ENCODE data around the gene SDC3. TPM values are rescaled to one million over a fixed set of nuclear protein-coding genes. Genes with fewer than 3 reads are reported as not detected.
"Not testable (repeated sequence)": the region's sequence is repeated elsewhere in the genome, so short reads cannot be mapped to it uniquely, and the experiment has no call there.

Gene SDC3
- total RNA-seq, 1 experiment from 2014 or later = 10.0 TPM

- Histone ChIP-seq H3F3A (ENCODE audit: low read length, unreplicated experiment) (no peaks in the 10 kb centered on the region), H2AFZ (ENCODE audit: low read length) (no peak overlapping the region), H3K9me3 (ENCODE audit: low read length) (no peaks in the 10 kb centered on the region), H4K20me1 (ENCODE audit: low read length) (no peaks in the 10 kb centered on the region; the same call in 1 of the 2 replicates), H3K27me3 (ENCODE audit: low read length) (no peaks in the 10 kb centered on the region), H3K9me2 (replicated peaks; ENCODE audit: low read length) (no peaks in the 10 kb centered on the region), H3K4me2 (ENCODE audit: low read length) (no peak overlapping the region), H3K79me2 (ENCODE audit: low read length) (no peaks in the 10 kb centered on the region), H3K4me1 (ENCODE audit: insufficient read depth, low read length) (no peaks in the 10 kb centered on the region), H3K27ac (ENCODE audit: low read length) (no peak overlapping the region), H3K9ac (ENCODE audit: low read length) (no peak overlapping the region), H3K36me3 (ENCODE audit: low read depth, low read length) (peaks cover 72% of the 10 kb centered on the region), H3K4me3 (ENCODE audit: low read length) (no peak overlapping the region)
- no peak for DNase-seq
- POLR2A ChIA-PET (ENCODE audit: unreplicated experiment) = no interaction called here
- intact Hi-C loops (cut with micrococcal nuclease) = no loop called here
- BruUV-seq (replicated peaks) = no TSS peak
- CTCF ChIA-PET = no interaction called here
- TF ChIP-seq EZH2phosphoT487 (IDR thresholded peaks at IDR 0.05; ENCODE audit: borderline replicate concordance, low read length) (no peak), EZH2 (IDR thresholded peaks at IDR 0.05; ENCODE audit: low read length, unreplicated experiment) (no peak)
- TF ChIP-seq, protein P1, sequence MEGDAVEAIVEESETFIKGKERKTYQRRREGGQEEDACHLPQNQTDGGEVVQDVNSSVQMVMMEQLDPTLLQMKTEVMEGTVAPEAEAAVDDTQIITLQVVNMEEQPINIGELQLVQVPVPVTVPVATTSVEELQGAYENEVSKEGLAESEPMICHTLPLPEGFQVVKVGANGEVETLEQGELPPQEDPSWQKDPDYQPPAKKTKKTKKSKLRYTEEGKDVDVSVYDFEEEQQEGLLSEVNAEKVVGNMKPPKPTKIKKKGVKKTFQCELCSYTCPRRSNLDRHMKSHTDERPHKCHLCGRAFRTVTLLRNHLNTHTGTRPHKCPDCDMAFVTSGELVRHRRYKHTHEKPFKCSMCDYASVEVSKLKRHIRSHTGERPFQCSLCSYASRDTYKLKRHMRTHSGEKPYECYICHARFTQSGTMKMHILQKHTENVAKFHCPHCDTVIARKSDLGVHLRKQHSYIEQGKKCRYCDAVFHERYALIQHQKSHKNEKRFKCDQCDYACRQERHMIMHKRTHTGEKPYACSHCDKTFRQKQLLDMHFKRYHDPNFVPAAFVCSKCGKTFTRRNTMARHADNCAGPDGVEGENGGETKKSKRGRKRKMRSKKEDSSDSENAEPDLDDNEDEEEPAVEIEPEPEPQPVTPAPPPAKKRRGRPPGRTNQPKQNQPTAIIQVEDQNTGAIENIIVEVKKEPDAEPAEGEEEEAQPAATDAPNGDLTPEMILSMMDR (conservative IDR thresholded peaks at IDR 0.05; ENCODE audit: low read depth, low read length) = no peak
- no peak for ATAC-seq
Observed at GRCh38 chr1:30950700-30951099, 42.1 kb upstream of the SDC3 start.

GRCh38 chr1:30950053-30950452, 41.5 kb upstream of the SDC3 start:
- H3K9ac ChIP-seq (ENCODE audit: low read length) = no peak overlapping the region

GRCh38 chr1:30949487-30949838, 40.9 kb upstream of the SDC3 start:
- H3K79me2 ChIP-seq (ENCODE audit: low read length); H4K20me1 ChIP-seq (ENCODE audit: low read length); H3K9ac ChIP-seq (ENCODE audit: low read length); H3K4me2 ChIP-seq (ENCODE audit: low read length); DNase-seq; H3F3A ChIP-seq (ENCODE audit: low read length, unreplicated experiment); H3K4me1 ChIP-seq (ENCODE audit: insufficient read depth, low read length); BruUV-seq (replicated peaks); H3K9me2 ChIP-seq (replicated peaks; ENCODE audit: low read length); intact Hi-C loops (cut with micrococcal nuclease); POLR2A ChIA-PET (ENCODE audit: unreplicated experiment); H3K4me3 ChIP-seq (ENCODE audit: low read length); H3K27me3 ChIP-seq (ENCODE audit: low read length); ATAC-seq; H3K9me3 ChIP-seq (ENCODE audit: low read length); H3K27ac ChIP-seq (ENCODE audit: low read length); H2AFZ ChIP-seq (ENCODE audit: low read length): not testable (repeated sequence)
- CTCF ChIA-PET = interaction anchor here (0.7 kb wide), 1 partner anchor 10 kb away, joined by 3 read pairs; no protein-coding TSS in a partner anchor
- peaks cover 79% of the 10 kb centered on the region for H3K36me3 ChIP-seq (ENCODE audit: low read depth, low read length)

More at GRCh38 chr1:30950053-30950452, 41.5 kb upstream of the SDC3 start:
- no TSS peak for BruUV-seq (replicated peaks)
- Histone ChIP-seq H3K27me3 (ENCODE audit: low read length) (no peaks in the 10 kb centered on the region), H3F3A (ENCODE audit: low read length, unreplicated experiment) (no peaks in the 10 kb centered on the region), H3K4me2 (ENCODE audit: low read length) (no peak overlapping the region), H3K79me2 (ENCODE audit: low read length) (no peaks in the 10 kb centered on the region), H3K27ac (ENCODE audit: low read length) (no peak overlapping the region), H3K9me3 (ENCODE audit: low read length) (no peaks in the 10 kb centered on the region), H2AFZ (ENCODE audit: low read length) (no peak overlapping the region), H3K4me3 (ENCODE audit: low read length) (no peak overlapping the region), H3K36me3 (ENCODE audit: low read depth, low read length) (peaks cover 76% of the 10 kb centered on the region), H3K4me1 (ENCODE audit: insufficient read depth, low read length) (no peaks in the 10 kb centered on the region), H4K20me1 (ENCODE audit: low read length) (no peaks in the 10 kb centered on the region), H3K9me2 (replicated peaks; ENCODE audit: low read length) (no peaks in the 10 kb centered on the region)
- ChIA-PET CTCF (no interaction called here), POLR2A (ENCODE audit: unreplicated experiment) (no interaction called here)
- ATAC-seq = no peak
- TF ChIP-seq, protein P1 (conservative IDR thresholded peaks at IDR 0.05; ENCODE audit: low read depth, low read length) = no peak
- TF ChIP-seq EZH2 (IDR thresholded peaks at IDR 0.05; ENCODE audit: low read length, unreplicated experiment) (no peak), EZH2phosphoT487 (IDR thresholded peaks at IDR 0.05; ENCODE audit: borderline replicate concordance, low read length) (no peak)
- intact Hi-C loops (cut with micrococcal nuclease) = no loop called here
- no peak for DNase-seq

DNA sequence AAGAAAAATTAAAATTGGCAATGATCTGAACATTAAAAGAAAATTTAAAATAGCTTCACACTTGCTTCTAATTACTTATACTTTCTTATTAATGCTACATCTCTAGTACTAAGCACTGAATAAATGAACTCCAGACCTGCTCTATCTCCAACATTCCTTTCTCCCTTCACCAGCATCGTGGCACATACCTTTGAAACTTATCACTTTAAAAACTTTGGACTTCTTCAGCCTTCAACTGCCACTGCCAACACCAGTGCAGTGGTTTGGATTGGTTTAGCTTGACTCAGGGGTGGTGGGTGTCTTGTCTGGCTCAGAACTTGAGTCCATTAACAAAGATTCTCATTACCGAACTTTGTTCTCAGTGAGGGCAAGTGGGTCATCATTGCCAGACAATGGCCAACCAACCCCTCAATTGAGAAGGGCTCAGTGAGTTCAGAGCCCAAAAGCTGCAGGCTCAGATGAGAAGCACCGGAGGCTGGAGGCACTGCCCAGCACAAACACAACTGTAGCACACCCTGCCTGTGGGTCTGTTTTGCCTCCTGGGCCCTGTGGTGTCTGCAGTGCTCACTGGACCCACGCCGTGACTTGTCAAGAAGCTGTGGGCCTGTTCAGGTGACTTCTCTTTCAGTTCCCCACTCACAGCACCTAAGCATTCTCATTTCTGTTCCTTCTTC, 40.4 kb upstream of the SDC3 start:
- ATAC-seq = not testable (repeated sequence)
- CTCF ChIA-PET = interaction anchor here (0.7 kb wide), 1 partner anchor 9 kb away, joined by 3 read pairs; no protein-coding TSS in a partner anchor

More for the DNA sequence above, 40.4 kb upstream of the SDC3 start:
- H3K9me3 ChIP-seq (ENCODE audit: low read length); H3K27ac ChIP-seq (ENCODE audit: low read length); intact Hi-C loops (cut with micrococcal nuclease); H3K4me3 ChIP-seq (ENCODE audit: low read length); H3K79me2 ChIP-seq (ENCODE audit: low read length); H3K4me2 ChIP-seq (ENCODE audit: low read length); POLR2A ChIA-PET (ENCODE audit: unreplicated experiment); H3K9ac ChIP-seq (ENCODE audit: low read length); DNase-seq; H3K9me2 ChIP-seq (replicated peaks; ENCODE audit: low read length); H3F3A ChIP-seq (ENCODE audit: low read length, unreplicated experiment); H4K20me1 ChIP-seq (ENCODE audit: low read length); H3K4me1 ChIP-seq (ENCODE audit: insufficient read depth, low read length); H2AFZ ChIP-seq (ENCODE audit: low read length); H3K27me3 ChIP-seq (ENCODE audit: low read length): not testable (repeated sequence)
- BruUV-seq (replicated peaks) = TSS peak; percentile 9
- peaks cover 76% of the 10 kb centered on the region for H3K36me3 ChIP-seq (ENCODE audit: low read depth, low read length)
